ENCODE data around the gene SAMD8. TPM values are rescaled to one million over a fixed set of nuclear protein-coding genes. Genes with fewer than 3 reads are reported as not detected.
A peak's percentile ranks its signal among the peaks of the same experiment; 100 is the strongest.

SAMD8 gene
- total and polyA plus RNA-seq, 2 of the 8 experiments (the other 6 are each of a cell fraction or from before 2014, with no cell fraction given) = 11.7 to 20.9 TPM

DNA sequence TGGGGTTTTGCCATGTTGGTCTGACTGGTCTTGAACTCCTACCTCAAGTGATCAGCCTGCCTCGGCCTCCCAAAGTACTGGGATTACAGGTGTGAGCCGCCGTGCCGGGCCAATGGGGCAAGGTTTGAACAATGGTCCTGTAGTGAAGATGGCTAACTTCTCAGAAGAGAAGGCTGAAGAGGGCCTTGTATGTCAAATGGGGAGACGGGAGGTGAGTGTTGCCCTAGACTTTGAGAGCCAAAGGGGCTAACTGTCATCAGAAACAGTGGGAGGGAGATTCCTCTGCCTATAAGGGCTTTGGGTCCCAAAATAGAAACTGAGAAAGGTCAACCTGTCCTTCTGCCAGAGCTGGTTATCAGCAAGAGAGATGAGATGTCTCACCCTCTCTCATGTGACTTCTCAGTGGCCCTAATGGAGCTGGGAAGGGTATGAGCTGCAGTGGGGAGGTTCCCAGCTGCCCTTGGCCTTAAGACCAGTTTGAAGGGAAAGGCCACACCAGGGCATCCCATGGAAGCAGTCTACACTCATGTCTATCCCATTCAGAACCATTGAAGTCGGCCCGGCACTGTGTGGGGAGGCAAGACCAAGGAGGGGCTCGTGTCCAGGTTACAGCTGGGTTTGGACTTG, 1.3 kb upstream of the SAMD8 start:
- H4K20me1 ChIP-seq (replicated peaks in 1 of 2; ENCODE audit: control insufficient read depth in 1 of 2, insufficient read depth in 2 of 2, low read length in 2 of 2) = no peaks in the 10 kb centered on the region
- no peak overlapping the region for H3K9ac ChIP-seq (replicated peaks in 1 of 4; ENCODE audit: extremely low read depth in 1 of 4, low read depth in 3 of 4, low read length in 3 of 4)
- DNase-seq (ENCODE audit: low read depth in 1 of 2, low spot score in 2 of 2) (peak in 1 of 2 experiments; percentile 44), FAIRE-seq (no peak)
- no peak overlapping the region for H3K4ac ChIP-seq (replicated peaks; ENCODE audit: insufficient read length, low read depth, low read length)
- H2BK120ac ChIP-seq (replicated peaks; ENCODE audit: low read depth, low read length) = no peak overlapping the region
- POLR2A ChIA-PET (ENCODE audit: partially characterized antibody) = interaction anchor here (2.0 to 2.3 kb wide), 2 partner anchors 9 to 10 kb away, joined by 4 to 7 read pairs; no protein-coding TSS in a partner anchor
- H2AK5ac ChIP-seq (ENCODE audit: low read depth, low read length) = no peak overlapping the region
- no peaks in the 10 kb centered on the region for H3K27me3 ChIP-seq (replicated peaks in 1 of 4; ENCODE audit: control insufficient read depth in 3 of 4, extremely low read depth in 1 of 4, insufficient read depth in 3 of 4, low read length in 3 of 4)
- no peak overlapping the region for H3K18ac ChIP-seq (ENCODE audit: extremely low read depth, low read length)
- WGBS, 2 experiments (ENCODE audit: extremely low coverage in 1 of 2, insufficient coverage in 1 of 2, insufficient read length in 1 of 2, insufficient replicate concordance in 2 of 2, low coverage in 1 of 2, low lambda C conversion rate in 2 of 2, missing lambda C conversion rate in 1 of 2) = 96% methylated on average over 8 of the region's 8 CpGs; no CpG with 5 or more reads in 1 of the 2 experiments
- no peaks in the 10 kb centered on the region for H3K36me3 ChIP-seq (ENCODE audit: control insufficient read depth in 2 of 4, insufficient read depth in 4 of 4, low read length in 3 of 4)
- H3K9me3 ChIP-seq (ENCODE audit: insufficient read depth in 2 of 2, low read depth in 1 of 2, low read length in 1 of 2) = no peaks in the 10 kb centered on the region
- no peak overlapping the region for H3K23ac ChIP-seq (ENCODE audit: insufficient read length)
- H4K5ac ChIP-seq (ENCODE audit: insufficient read length, low read depth, low read length) = peak overlapping the region; percentile 26
- H3K79me2 ChIP-seq (ENCODE audit: control insufficient read depth in 1 of 2, insufficient read depth in 2 of 2, low read length in 2 of 2) = peaks cover 0 to 29% of the 10 kb centered on the region in 2 experiments; a peak in 3 of 4 replicates
- no peak overlapping the region for H2BK15ac ChIP-seq (ENCODE audit: low read length)
- H2BK5ac ChIP-seq (ENCODE audit: low read depth, low read length) = no peak overlapping the region
- no peak overlapping the region for H4K91ac ChIP-seq (replicated peaks; ENCODE audit: insufficient read length, low read length)
- peaks cover 4% of the 10 kb centered on the region; the same call in 1 of the 2 replicates for H3K23me2 ChIP-seq (ENCODE audit: low read depth, low read length)
- no peak overlapping the region for H4K8ac ChIP-seq (ENCODE audit: extremely low read depth, insufficient read depth, low read length)
- no peak overlapping the region for H2BK20ac ChIP-seq (ENCODE audit: low read length)
- no peaks in the 10 kb centered on the region; the same call in 1 of the 2 replicates for H3K79me1 ChIP-seq (ENCODE audit: low read depth, low read length)
- peaks cover 0 to 13% (median 8%) of the 10 kb centered on the region in 4 experiments; a peak in 6 of 7 replicates for H3K4me1 ChIP-seq (replicated peaks in 1 of 4; ENCODE audit: control insufficient read depth in 3 of 4, insufficient read depth in 4 of 4, low read length in 3 of 4)
- H2BK12ac ChIP-seq (ENCODE audit: low read depth, low read length) = no peak overlapping the region
- CTCF ChIA-PET (ENCODE audit: partially characterized antibody) = interaction anchor here (0.7 to 3.1 kb wide), 9 partner anchors 12 to 151 kb away, joined by 3 to 11 read pairs (median 4); partner anchors contain the start of gene COMTD1
- H3K56ac ChIP-seq (replicated peaks; ENCODE audit: insufficient read length, low read depth, low read length) = no peak overlapping the region
- H3K27ac ChIP-seq (ENCODE audit: low read depth, low read length) = no peak overlapping the region
- no peak overlapping the region for H3K14ac ChIP-seq (ENCODE audit: insufficient read length)
- 0 out of 8 replicates have a peak overlapping the region, but pooled peaks of 1 of the 4 experiments have one; percentile 2 for H3K4me3 ChIP-seq (ENCODE audit: extremely low read depth in 1 of 4, insufficient read depth in 2 of 4, low read depth in 3 of 4, low read length in 4 of 4)
- H2AFZ ChIP-seq (ENCODE audit: low read length) = no peak overlapping the region
- H3K4me2 ChIP-seq (ENCODE audit: insufficient read depth in 1 of 2, low read depth in 2 of 2, low read length in 2 of 2) = peak overlapping the region; percentile 68 to 84; a peak in 2 of 4 replicates

All from H1 (cell line).